Mesodermal cell (in vitro differentiated cells): Measurements from ENCODE around the gene PTPRO.

Source experiments
- H3K27ac ChIP-seq: 2 replicates; pipeline ENCODE4 v1.7.0; 2013; ENCODE audit warnings: mild to moderate bottlenecking, low read depth, low read length, moderate library complexity; ENCODE audit not compliant: severe bottlenecking
- H3K36me3 ChIP-seq: 2 replicates; pipeline ENCODE4 v1.7.1; 2013; ENCODE audit warnings: mild to moderate bottlenecking, low read length, moderate library complexity; ENCODE audit not compliant: control insufficient read depth, insufficient read depth
- H3K4me1 ChIP-seq: one replicate; pipeline ENCODE4 v1.7.1; 2013; ENCODE audit warnings: mild to moderate bottlenecking, low read length; ENCODE audit not compliant: insufficient read depth, control insufficient read depth, poor library complexity, severe bottlenecking
- H3K4me3 ChIP-seq: 2 replicates; pipeline ENCODE4 v1.7.0; 2013; ENCODE audit warnings: low read length, control low read depth, mild to moderate bottlenecking; ENCODE audit not compliant: insufficient read depth, poor library complexity, severe bottlenecking; ENCODE audit errors: extremely low read depth
- H3K9me3 ChIP-seq: 2 replicates; pipeline ENCODE4 v1.7.1; 2013; ENCODE audit warnings: mild to moderate bottlenecking, low read length, moderate library complexity; ENCODE audit not compliant: control insufficient read depth
- WGBS, 2 experiments: methylation state at CpG; one replicate each; pipeline ENCODE4 v1.1.5; 2013; ENCODE audit warnings: missing lambda C conversion rate in 2 of 2; ENCODE audit not compliant: insufficient coverage in 2 of 2; 5-methylcytosine and 5-hydroxymethylcytosine counted together

The PTPRO gene

DNA sequence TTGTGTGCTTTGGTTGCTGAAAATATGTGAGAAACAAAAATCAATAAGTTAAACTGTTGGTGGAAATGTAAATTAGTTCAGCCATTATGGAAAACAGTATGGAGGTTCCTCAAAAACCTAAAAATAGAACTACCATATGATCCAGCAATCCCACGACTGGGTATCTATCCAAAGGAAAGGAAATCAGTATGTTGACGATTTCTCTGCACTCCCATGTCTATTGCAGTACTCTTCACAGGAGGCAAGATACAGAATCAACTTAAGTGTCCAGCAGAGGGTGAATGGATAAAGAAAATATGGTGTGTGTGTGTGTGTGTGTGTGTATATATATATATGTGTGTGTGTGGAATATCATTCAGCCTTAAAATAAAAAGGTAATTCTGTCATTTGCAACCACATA lies 159.5 kb downstream of the PTPRO start:
- Histone ChIP-seq H3K4me3 (no peak overlapping the region), H3K4me1 (no peaks in the 10 kb centered on the region), H3K9me3 (no peaks in the 10 kb centered on the region), H3K36me3 (no peaks in the 10 kb centered on the region), H3K27ac (no peak overlapping the region)
- no CpG with 5 or more reads among the region's 2 CpGs for WGBS, 2 experiments

DNA sequence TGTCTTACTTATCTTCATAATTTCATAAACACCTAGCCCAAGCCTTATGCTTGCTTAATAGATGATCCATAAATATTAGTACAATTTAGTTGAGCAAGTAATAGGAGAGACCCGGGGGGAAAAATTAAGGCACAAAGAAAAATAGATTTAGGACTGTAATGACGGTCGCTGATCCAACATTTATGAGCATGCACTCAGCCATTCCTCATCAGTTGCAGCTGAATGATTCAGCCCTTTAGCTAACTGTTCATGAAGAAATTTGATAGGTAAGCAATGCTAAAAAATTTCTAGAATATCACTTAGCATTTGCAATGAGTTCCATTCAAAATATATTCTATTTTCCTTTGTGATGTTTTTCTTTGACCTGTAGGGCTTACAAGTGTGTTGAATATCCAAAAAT lies 163.2 kb downstream of the PTPRO start:
- no peaks in the 10 kb centered on the region for H3K9me3 ChIP-seq
- H3K27ac ChIP-seq, result no peak overlapping the region
- no peaks in the 10 kb centered on the region for H3K4me1 ChIP-seq
- WGBS, 2 experiments, result 100% methylated on average over 2 of the region's 3 CpGs; no CpG with 5 or more reads in 1 of the 2 experiments
- H3K4me3 ChIP-seq, result no peak overlapping the region
- H3K36me3 ChIP-seq, result no peaks in the 10 kb centered on the region

DNA sequence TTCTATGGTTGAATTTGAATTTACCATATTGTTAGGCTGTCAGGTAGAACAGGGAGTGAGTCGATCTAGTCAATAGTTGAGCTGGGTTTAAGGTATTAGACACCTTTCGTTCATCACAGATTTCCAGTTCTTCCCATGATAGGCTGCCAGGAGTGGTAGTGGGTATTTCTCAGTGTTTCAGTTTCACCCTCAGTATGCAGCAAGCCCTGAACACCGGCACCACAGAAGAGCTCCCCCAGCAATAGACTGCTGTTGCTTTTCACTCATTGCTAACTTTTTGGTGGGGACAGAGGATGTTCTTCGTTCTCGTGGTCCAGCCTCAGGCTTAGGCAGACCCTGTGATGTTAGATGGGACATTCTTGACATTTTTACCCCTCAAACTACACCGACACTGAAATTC lies 164.6 kb downstream of the PTPRO start:
- Histone ChIP-seq H3K4me1 (no peaks in the 10 kb centered on the region), H3K27ac (no peak overlapping the region), H3K36me3 (no peaks in the 10 kb centered on the region), H3K4me3 (no peak overlapping the region), H3K9me3 (no peaks in the 10 kb centered on the region)
- 95 to 100% methylated on average over 3 to 4 of the region's 6 CpGs for WGBS, 2 experiments

- Histone ChIP-seq H3K36me3 (no peaks in the 10 kb centered on the region), H3K4me3 (no peak overlapping the region)
Measured at GRCh38 chr12:15488481-15488880, 166.2 kb downstream of the PTPRO start.

DNA sequence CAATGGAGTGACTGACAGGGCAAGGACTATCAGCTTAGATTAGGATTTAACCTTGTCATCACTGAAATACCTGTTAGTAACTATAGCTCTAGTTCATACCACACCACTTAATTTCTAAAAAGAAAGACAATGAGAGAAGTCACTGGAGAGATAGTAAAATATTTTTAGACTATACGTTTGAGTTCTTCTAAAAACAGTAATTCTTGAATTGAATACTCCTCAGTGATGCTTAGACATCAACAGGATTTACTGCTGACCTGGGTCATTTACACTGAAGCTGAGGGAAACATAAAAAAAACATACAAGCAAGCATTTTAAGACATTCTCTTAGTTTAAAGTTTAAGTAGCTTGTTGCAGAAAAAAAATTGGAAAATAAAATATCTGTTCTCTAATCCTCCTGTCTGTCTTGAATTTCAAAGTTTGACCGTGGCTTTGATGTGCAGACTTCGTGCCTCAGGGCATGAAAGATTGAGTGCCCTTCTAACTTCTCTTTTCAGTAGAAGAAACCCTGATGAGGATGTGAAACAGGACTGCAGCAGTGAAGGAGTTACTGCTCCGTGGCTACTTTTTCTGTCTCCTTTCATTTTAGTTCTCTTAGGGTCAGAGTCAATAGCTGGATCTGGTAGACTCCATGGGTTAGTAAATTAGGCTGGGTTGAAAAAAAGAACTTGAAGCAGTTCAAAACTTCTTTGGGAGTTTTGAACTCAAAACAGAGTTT lies 172.2 kb downstream of the PTPRO start:
- no peaks in the 10 kb centered on the region for H3K36me3 ChIP-seq
- 14 to 19% methylated on average over 1 to 2 of the region's 4 CpGs for WGBS, 2 experiments
- H3K27ac ChIP-seq, result no peak overlapping the region
- H3K9me3 ChIP-seq, result no peaks in the 10 kb centered on the region
- no peaks in the 10 kb centered on the region for H3K4me1 ChIP-seq
- no peak overlapping the region for H3K4me3 ChIP-seq

More at GRCh38 chr12:15488481-15488880, 166.2 kb downstream of the PTPRO start:
- H3K27ac ChIP-seq, result no peak overlapping the region
- no peaks in the 10 kb centered on the region for H3K4me1 ChIP-seq
- H3K9me3 ChIP-seq, result no peaks in the 10 kb centered on the region

DNA sequence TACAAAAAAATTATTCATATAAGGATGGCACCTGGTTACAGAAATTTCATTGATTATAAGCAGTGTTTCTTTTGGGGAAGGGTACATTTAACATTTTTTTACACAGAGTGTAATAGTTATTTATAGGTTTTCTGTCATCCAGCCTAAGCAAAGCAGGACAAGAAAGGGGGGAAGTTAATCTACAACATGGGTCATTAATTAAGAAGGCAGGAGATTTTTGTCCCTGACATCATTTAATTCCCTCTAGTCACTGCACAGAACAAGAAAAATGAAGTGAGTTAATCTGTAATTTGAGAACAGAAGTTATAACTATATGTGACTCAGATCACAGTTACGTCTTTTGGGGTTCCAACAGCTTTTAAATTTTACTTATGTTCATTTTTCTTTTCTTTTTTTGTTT lies 173.4 kb downstream of the PTPRO start:
- Histone ChIP-seq H3K36me3 (no peaks in the 10 kb centered on the region), H3K27ac (no peak overlapping the region), H3K9me3 (no peaks in the 10 kb centered on the region), H3K4me3 (no peak overlapping the region), H3K4me1 (no peaks in the 10 kb centered on the region)
- no CpG with 5 or more reads among the region's 1 CpG for WGBS, 2 experiments

DNA sequence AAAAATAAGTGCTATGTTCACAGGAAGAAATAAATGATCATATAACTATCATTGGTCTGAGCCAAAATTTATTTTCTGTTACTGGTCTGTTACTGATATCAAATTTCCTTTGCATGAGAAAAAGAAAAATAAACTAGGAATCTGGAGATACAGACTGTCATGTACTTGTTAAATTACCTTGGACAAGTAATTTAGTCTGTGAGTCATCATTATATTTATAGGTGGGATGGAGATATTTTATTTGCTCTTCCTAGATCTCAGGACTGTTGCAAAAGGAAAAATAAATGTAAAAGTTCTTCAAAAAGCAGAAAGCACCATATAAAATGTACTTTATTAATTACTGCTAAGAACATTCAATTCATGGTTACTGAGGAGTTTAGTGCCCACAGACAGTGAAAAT lies 174.4 kb downstream of the PTPRO start:
- Histone ChIP-seq H3K4me3 (no peak overlapping the region), H3K9me3 (no peaks in the 10 kb centered on the region), H3K36me3 (no peaks in the 10 kb centered on the region), H3K4me1 (no peaks in the 10 kb centered on the region), H3K27ac (no peak overlapping the region)

- no peaks in the 10 kb centered on the region for H3K9me3 ChIP-seq
- no peak overlapping the region for H3K27ac ChIP-seq
- no peak overlapping the region for H3K4me3 ChIP-seq
- no peaks in the 10 kb centered on the region for H3K36me3 ChIP-seq
- H3K4me1 ChIP-seq, result no peaks in the 10 kb centered on the region
- WGBS, 2 experiments, result 100% methylated on average over 2 of the region's 4 CpGs; no CpG with 5 or more reads in 1 of the 2 experiments
Measured at GRCh38 chr12:15497671-15498292, 175.5 kb downstream of the PTPRO start.

DNA sequence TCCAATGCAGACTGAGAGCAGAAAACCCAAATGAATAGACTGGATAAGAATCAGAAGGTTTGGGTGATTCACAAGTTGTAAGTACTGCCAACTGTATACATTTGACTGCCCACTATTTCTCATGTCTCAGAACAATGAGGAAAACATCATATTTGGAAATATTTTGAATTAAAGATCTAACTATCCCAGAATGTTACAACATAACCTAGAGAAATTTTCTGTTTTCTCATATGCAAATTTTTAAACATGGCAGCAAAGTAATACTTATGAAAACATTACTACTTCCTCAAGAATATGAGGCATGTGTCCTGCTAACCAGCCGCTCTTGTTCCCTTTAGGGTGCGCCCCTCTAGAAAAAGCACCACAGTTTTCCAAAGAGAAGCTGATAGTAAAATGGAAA lies 179.9 kb downstream of the PTPRO start:
- Histone ChIP-seq H3K27ac (no peak overlapping the region), H3K4me3 (no peak overlapping the region), H3K36me3 (no peaks in the 10 kb centered on the region), H3K9me3 (no peaks in the 10 kb centered on the region), H3K4me1 (no peaks in the 10 kb centered on the region)
- no CpG with 5 or more reads among the region's 2 CpGs for WGBS, 2 experiments

- H3K4me3 ChIP-seq, result no peak overlapping the region
- no peaks in the 10 kb centered on the region for H3K9me3 ChIP-seq
- WGBS, 2 experiments, result no CpG with 5 or more reads among the region's 4 CpGs
- H3K36me3 ChIP-seq, result no peaks in the 10 kb centered on the region
- H3K27ac ChIP-seq, result no peak overlapping the region
- H3K4me1 ChIP-seq, result no peaks in the 10 kb centered on the region
Measured at GRCh38 chr12:15505616-15506015, 183.3 kb downstream of the PTPRO start.

- WGBS, 2 experiments, result no CpG with 5 or more reads among the region's 4 CpGs
- H3K4me3 ChIP-seq, result no peak overlapping the region
- no peaks in the 10 kb centered on the region for H3K4me1 ChIP-seq
- H3K9me3 ChIP-seq, result no peaks in the 10 kb centered on the region
- H3K27ac ChIP-seq, result no peak overlapping the region
- no peaks in the 10 kb centered on the region for H3K36me3 ChIP-seq
Measured at GRCh38 chr12:15515010-15515409, 192.7 kb downstream of the PTPRO start.
